ENCODE measurements around the gene VDR.

DNA sequence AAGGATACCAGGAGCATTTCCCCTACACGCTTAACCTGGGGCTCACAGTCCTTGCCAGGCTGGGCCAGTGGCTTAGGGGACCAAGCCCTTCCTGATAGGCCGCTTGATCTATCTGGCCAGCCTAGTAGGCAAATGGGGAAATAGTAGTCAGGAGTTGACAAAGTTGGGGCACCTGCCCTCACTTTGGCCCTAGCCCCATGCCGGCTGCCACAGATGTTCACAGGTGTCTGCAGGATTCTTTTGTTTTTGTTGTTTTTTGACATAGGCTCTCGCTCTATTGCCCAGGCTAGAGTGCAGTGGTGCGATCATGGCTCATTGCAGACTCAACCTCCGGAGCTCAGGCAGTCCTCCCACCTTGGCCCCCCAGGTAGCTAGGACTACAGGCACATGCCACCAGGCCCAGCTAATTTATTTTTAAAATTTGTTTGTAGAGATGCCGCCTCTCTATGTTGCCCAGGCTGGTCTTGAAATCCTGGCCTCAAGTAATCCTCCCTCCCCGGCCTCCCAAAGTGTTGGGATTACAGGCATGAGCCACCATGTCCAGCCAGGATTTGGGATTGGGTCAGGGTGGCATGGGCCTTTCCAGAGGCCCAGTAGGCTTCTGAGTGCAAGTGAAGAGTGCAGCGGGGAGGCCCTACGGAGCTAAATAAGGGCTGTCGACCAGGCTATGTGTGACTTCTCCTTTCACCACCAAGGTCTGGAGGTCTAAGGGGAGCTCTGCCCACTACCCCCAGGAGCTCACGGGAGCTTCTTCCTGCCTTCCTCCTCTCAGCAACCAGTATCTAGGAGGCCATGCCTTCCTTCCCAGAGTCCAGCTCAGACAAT lies 69.6 kb downstream of the VDR start:
- TF ChIP-seq, protein P1, sequence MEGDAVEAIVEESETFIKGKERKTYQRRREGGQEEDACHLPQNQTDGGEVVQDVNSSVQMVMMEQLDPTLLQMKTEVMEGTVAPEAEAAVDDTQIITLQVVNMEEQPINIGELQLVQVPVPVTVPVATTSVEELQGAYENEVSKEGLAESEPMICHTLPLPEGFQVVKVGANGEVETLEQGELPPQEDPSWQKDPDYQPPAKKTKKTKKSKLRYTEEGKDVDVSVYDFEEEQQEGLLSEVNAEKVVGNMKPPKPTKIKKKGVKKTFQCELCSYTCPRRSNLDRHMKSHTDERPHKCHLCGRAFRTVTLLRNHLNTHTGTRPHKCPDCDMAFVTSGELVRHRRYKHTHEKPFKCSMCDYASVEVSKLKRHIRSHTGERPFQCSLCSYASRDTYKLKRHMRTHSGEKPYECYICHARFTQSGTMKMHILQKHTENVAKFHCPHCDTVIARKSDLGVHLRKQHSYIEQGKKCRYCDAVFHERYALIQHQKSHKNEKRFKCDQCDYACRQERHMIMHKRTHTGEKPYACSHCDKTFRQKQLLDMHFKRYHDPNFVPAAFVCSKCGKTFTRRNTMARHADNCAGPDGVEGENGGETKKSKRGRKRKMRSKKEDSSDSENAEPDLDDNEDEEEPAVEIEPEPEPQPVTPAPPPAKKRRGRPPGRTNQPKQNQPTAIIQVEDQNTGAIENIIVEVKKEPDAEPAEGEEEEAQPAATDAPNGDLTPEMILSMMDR (IDR thresholded peaks at IDR 0.05) = no peak
- TF ChIP-seq POLR2A (IDR thresholded peaks at IDR 0.05) = no peak
